GM18951 (cell line): ENCODE measurements around the gene TPX2.

Experiments
- POLR2A ChIP-seq: IDR thresholded peaks from 4 replicates; pipeline ENCODE4 v1.6.1; 2011; ENCODE audit warnings: mild to moderate bottlenecking; ENCODE audit not compliant: insufficient read length, insufficient read depth; ENCODE audit errors: extremely low read depth
- in situ Hi-C: fragments of 300-500 bp; cut with MboI; formaldehyde crosslinking; loops from one replicate; pipeline ENCODE4 v1.12.0; 2022; ENCODE audit warnings: low sequenced_read_pairs, mixed read lengths, inconsistent platforms; ENCODE audit not compliant: unreplicated experiment

Gene TPX2

GRCh38 chr20:31846793-31847138, 107.7 kb downstream of the TPX2 start:
- TF ChIP-seq POLR2A = no peak
- in situ Hi-C loops = no loop called here

- in situ Hi-C loops = no loop called here
- TF ChIP-seq POLR2A = no peak
Measured at GRCh38 chr20:31848088-31848999, 109.3 kb downstream of the TPX2 start.

- in situ Hi-C loops = no loop called here
- TF ChIP-seq POLR2A = no peak
Measured at GRCh38 chr20:31849306-31849930, 110.3 kb downstream of the TPX2 start.
